ENCODE measurements around the gene ZBTB44.

DNA sequence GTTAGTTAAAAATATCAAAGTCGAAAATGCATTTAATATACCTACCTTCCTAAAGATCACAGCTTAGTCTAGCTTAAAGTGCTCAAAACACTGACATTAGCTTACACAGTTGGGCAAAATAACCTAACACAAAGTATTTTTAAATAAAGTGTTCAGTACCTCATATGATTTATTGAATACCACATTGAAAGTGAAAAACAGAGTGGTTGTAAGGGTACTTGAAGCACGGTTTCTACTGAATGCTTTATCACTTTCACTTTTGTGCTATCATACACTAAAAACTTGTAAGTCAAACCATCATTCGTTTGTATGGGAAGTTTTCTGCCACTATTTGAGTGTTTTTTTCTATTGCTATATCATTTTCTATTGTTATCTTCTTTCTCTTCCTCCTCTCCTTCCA is 36.6 kb downstream of the ZBTB44 start:
- TF ChIP-seq EZH2phosphoT487 (IDR thresholded peaks at IDR 0.05): no peak
- TF ChIP-seq, protein P1, sequence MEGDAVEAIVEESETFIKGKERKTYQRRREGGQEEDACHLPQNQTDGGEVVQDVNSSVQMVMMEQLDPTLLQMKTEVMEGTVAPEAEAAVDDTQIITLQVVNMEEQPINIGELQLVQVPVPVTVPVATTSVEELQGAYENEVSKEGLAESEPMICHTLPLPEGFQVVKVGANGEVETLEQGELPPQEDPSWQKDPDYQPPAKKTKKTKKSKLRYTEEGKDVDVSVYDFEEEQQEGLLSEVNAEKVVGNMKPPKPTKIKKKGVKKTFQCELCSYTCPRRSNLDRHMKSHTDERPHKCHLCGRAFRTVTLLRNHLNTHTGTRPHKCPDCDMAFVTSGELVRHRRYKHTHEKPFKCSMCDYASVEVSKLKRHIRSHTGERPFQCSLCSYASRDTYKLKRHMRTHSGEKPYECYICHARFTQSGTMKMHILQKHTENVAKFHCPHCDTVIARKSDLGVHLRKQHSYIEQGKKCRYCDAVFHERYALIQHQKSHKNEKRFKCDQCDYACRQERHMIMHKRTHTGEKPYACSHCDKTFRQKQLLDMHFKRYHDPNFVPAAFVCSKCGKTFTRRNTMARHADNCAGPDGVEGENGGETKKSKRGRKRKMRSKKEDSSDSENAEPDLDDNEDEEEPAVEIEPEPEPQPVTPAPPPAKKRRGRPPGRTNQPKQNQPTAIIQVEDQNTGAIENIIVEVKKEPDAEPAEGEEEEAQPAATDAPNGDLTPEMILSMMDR (IDR thresholded peaks at IDR 0.05): no peak

Data from neural progenitor cell (in vitro differentiated cells).